Large intestine (tissue), 3 donors: Measurements from ENCODE around the gene KCNK13. TPM values are rescaled to one million over a fixed set of nuclear protein-coding genes. Genes with fewer than 3 reads are reported as not detected.
A peak's percentile ranks its signal among the peaks of the same experiment; 100 is the strongest.

Experiments
- DNase-seq, 2 donors: peaks; one replicate each; pipeline versions ENCODE4 v3.0.0 to v3.0.0-alpha.2; 2013
- H3K27ac ChIP-seq: one replicate; pipeline ENCODE4 v1.5.1; 2013; ENCODE audit warnings: low read length
- H3K27me3 ChIP-seq: 2 replicates; pipeline ENCODE4 v1.6.1; 2013; ENCODE audit warnings: low read length; ENCODE audit not compliant: control insufficient read depth, insufficient read depth
- H3K36me3 ChIP-seq: 2 replicates; pipeline ENCODE4 v1.6.1; 2013; ENCODE audit warnings: low read length; ENCODE audit not compliant: control insufficient read depth, insufficient read depth
- H3K4me1 ChIP-seq: one replicate; pipeline ENCODE4 v1.6.1; 2013; ENCODE audit warnings: low read length; ENCODE audit not compliant: control insufficient read depth, insufficient read depth
- H3K4me3 ChIP-seq: one replicate; pipeline ENCODE4 v1.5.1; 2013; ENCODE audit warnings: low read length
- H3K9me3 ChIP-seq: one replicate; pipeline ENCODE4 v1.6.1; 2013; ENCODE audit warnings: mild to moderate bottlenecking, low read depth, low read length, moderate library complexity; ENCODE audit not compliant: control insufficient read depth
- WGBS: methylation state at CpG from one replicate; pipeline ENCODE4 v1.1.5; 2013; ENCODE audit warnings: low lambda C conversion rate; ENCODE audit not compliant: insufficient coverage; 5-methylcytosine and 5-hydroxymethylcytosine counted together
- polyA plus RNA-seq: library from polyadenylated mRNA; unstranded; fragments of 120-200 nt; gene quantifications from one replicate; pipeline ENCODE4 v1.2.1, GENCODE V29; 2013

KCNK13 gene
- polyA plus RNA-seq, 1 donor, result 0.64 TPM

- no peaks in the 10 kb centered on the region for H3K27me3 ChIP-seq
- no peaks in the 10 kb centered on the region for H3K4me1 ChIP-seq
- H3K36me3 ChIP-seq, result no peaks in the 10 kb centered on the region
- DNase-seq, result no peak
- H3K27ac ChIP-seq, result no peak overlapping the region
- no CpG with 5 or more reads among the region's 3 CpGs for WGBS
- no peak overlapping the region for H3K4me3 ChIP-seq
- H3K9me3 ChIP-seq, result no peaks in the 10 kb centered on the region
Observed at GRCh38 chr14:90118027-90118426, 56.2 kb downstream of the KCNK13 start.

- Histone ChIP-seq H3K27ac (no peak overlapping the region), H3K27me3 (peaks cover 2% of the 10 kb centered on the region), H3K36me3 (no peaks in the 10 kb centered on the region), H3K4me1 (no peaks in the 10 kb centered on the region), H3K9me3 (no peaks in the 10 kb centered on the region), H3K4me3 (no peak overlapping the region)
- WGBS, result no CpG with 5 or more reads among the region's 15 CpGs
- no peak for DNase-seq
Observed at GRCh38 chr14:90126260-90126659, 64.5 kb downstream of the KCNK13 start.

GRCh38 chr14:90132821-90133570 is 71.2 kb downstream of the KCNK13 start:
- Histone ChIP-seq H3K4me3 (no peak overlapping the region), H3K27ac (no peak overlapping the region), H3K36me3 (no peaks in the 10 kb centered on the region), H3K4me1 (no peaks in the 10 kb centered on the region), H3K9me3 (no peaks in the 10 kb centered on the region), H3K27me3 (peaks cover 11% of the 10 kb centered on the region)
- DNase-seq, result no peak
- 94% methylated on average over 2 of the region's 10 CpGs for WGBS

GRCh38 chr14:90136904-90137303 is 75.1 kb downstream of the KCNK13 start:
- Histone ChIP-seq H3K27me3 (peaks cover 9% of the 10 kb centered on the region), H3K27ac (no peak overlapping the region), H3K4me1 (no peaks in the 10 kb centered on the region), H3K4me3 (no peak overlapping the region), H3K9me3 (no peaks in the 10 kb centered on the region), H3K36me3 (no peaks in the 10 kb centered on the region)
- DNase-seq, result no peak
- 72% methylated on average over 4 of the region's 4 CpGs for WGBS

GRCh38 chr14:90137807-90138206 is 76.0 kb downstream of the KCNK13 start:
- no CpG with 5 or more reads among the region's 4 CpGs for WGBS
- Histone ChIP-seq H3K9me3 (no peaks in the 10 kb centered on the region), H3K4me1 (no peaks in the 10 kb centered on the region), H3K27ac (no peak overlapping the region), H3K4me3 (no peak overlapping the region), H3K36me3 (no peaks in the 10 kb centered on the region), H3K27me3 (peaks cover 9% of the 10 kb centered on the region)
- DNase-seq, result no peak

GRCh38 chr14:90139199-90139598 is 77.4 kb downstream of the KCNK13 start:
- Histone ChIP-seq H3K27ac (no peak overlapping the region), H3K27me3 (peaks cover 3% of the 10 kb centered on the region), H3K36me3 (no peaks in the 10 kb centered on the region), H3K9me3 (no peaks in the 10 kb centered on the region), H3K4me3 (no peak overlapping the region), H3K4me1 (no peaks in the 10 kb centered on the region)
- WGBS, result 80% methylated on average over 1 of the region's 6 CpGs
- DNase-seq, result no peak

- DNase-seq, result no peak
- Histone ChIP-seq H3K4me3 (no peak overlapping the region), H3K9me3 (no peaks in the 10 kb centered on the region), H3K27me3 (peaks cover 3% of the 10 kb centered on the region), H3K36me3 (no peaks in the 10 kb centered on the region), H3K27ac (no peak overlapping the region), H3K4me1 (no peaks in the 10 kb centered on the region)
- WGBS, result no CpG with 5 or more reads among the region's 12 CpGs
Observed at GRCh38 chr14:90140298-90140955, 78.6 kb downstream of the KCNK13 start.

- Histone ChIP-seq H3K36me3 (no peaks in the 10 kb centered on the region), H3K27ac (no peak overlapping the region), H3K9me3 (no peaks in the 10 kb centered on the region), H3K27me3 (no peaks in the 10 kb centered on the region), H3K4me1 (no peaks in the 10 kb centered on the region), H3K4me3 (no peak overlapping the region)
- no CpG with 5 or more reads among the region's 5 CpGs for WGBS
- no peak for DNase-seq
Observed at GRCh38 chr14:90140956-90141316, 79.1 kb downstream of the KCNK13 start.

GRCh38 chr14:90153429-90153828 is 91.6 kb downstream of the KCNK13 start:
- H3K36me3 ChIP-seq, result no peaks in the 10 kb centered on the region
- H3K27me3 ChIP-seq, result no peaks in the 10 kb centered on the region
- no peaks in the 10 kb centered on the region for H3K4me1 ChIP-seq
- H3K27ac ChIP-seq, result no peak overlapping the region
- no peak overlapping the region for H3K4me3 ChIP-seq
- WGBS, result 71% methylated on average over 1 of the region's 2 CpGs
- no peaks in the 10 kb centered on the region for H3K9me3 ChIP-seq
- no peak for DNase-seq

GRCh38 chr14:90154110-90154509 is 92.3 kb downstream of the KCNK13 start:
- Histone ChIP-seq H3K27me3 (no peaks in the 10 kb centered on the region), H3K9me3 (no peaks in the 10 kb centered on the region), H3K4me1 (no peaks in the 10 kb centered on the region), H3K4me3 (no peak overlapping the region), H3K27ac (no peak overlapping the region), H3K36me3 (no peaks in the 10 kb centered on the region)
- no peak for DNase-seq

- no peaks in the 10 kb centered on the region for H3K4me1 ChIP-seq
- no peaks in the 10 kb centered on the region for H3K36me3 ChIP-seq
- H3K4me3 ChIP-seq, result no peak overlapping the region
- no peaks in the 10 kb centered on the region for H3K9me3 ChIP-seq
- DNase-seq, result peak; percentile 5 to 18
- no peaks in the 10 kb centered on the region for H3K27me3 ChIP-seq
- no peak overlapping the region for H3K27ac ChIP-seq
- no CpG with 5 or more reads among the region's 3 CpGs for WGBS
Observed at GRCh38 chr14:90159146-90159545, 97.4 kb downstream of the KCNK13 start.
